H1 (cell line): ENCODE data around the gene RAB24. TPM values are rescaled to one million over a fixed set of nuclear protein-coding genes. Genes with fewer than 3 reads are reported as not detected.

ENCODE experiments used
- CTCF ChIA-PET: fragments of 300-600 bp; sonication (Branson Sonifier 250); formaldehyde crosslinking; loops from one replicate; lab custom pipeline; 2021; ENCODE audit not compliant: partially characterized antibody; lab: Charles Lee
- POLR2A ChIA-PET: fragments of 300-600 bp; sonication (Branson Sonifier 250); formaldehyde crosslinking; loops from one replicate; lab custom pipeline; 2021; ENCODE audit warnings: inconsistent platforms; ENCODE audit not compliant: partially characterized antibody; lab: Charles Lee
- DNase-seq, 2 experiments: peaks; one replicate each; pipeline versions ENCODE4 v3.0.0 to v3.0.0-alpha.2; 2010 to 2022; ENCODE audit warnings: low spot score in 2 of 2, low read depth in 1 of 2, mixed read lengths in 1 of 2
- FAIRE-seq: peaks from 2 replicates; lab custom pipeline; 2011; peaks lifted over from hg19 to GRCh38; lab: Jason Lieb, UNC
- H2AFZ ChIP-seq: 2 replicates; pipeline ENCODE4 v1.8.1; 2012; ENCODE audit warnings: low read length, inconsistent platforms
- H2AK5ac ChIP-seq: 2 replicates; pipeline ENCODE4 v1.6.1; 2013; ENCODE audit warnings: low read depth, low read length
- H2BK120ac ChIP-seq: replicated peaks from 2 replicates; pipeline ENCODE3; 2013; ENCODE audit warnings: low read depth, low read length, inconsistent platforms
- H2BK12ac ChIP-seq: 2 replicates; pipeline ENCODE4 v1.6.1; 2013; ENCODE audit warnings: low read depth, low read length
- H2BK15ac ChIP-seq: 2 replicates; pipeline ENCODE4 v1.6.1; 2013; ENCODE audit warnings: low read length
- H2BK20ac ChIP-seq: 2 replicates; pipeline ENCODE4 v1.6.1; 2013; ENCODE audit warnings: low read length
- H2BK5ac ChIP-seq: 2 replicates; pipeline ENCODE4 v1.6.1; 2013; ENCODE audit warnings: low read depth, low read length
- H3K14ac ChIP-seq: 2 replicates; pipeline ENCODE4 v1.6.1; 2013; ENCODE audit warnings: inconsistent platforms; ENCODE audit not compliant: insufficient read length
- H3K18ac ChIP-seq: 2 replicates; pipeline ENCODE4 v1.6.1; 2013; ENCODE audit warnings: low read length; ENCODE audit errors: extremely low read depth
- H3K23ac ChIP-seq: 2 replicates; pipeline ENCODE4 v1.6.1; 2013; ENCODE audit warnings: inconsistent platforms; ENCODE audit not compliant: insufficient read length
- H3K23me2 ChIP-seq: 2 replicates; pipeline ENCODE4 v1.6.1; 2013; ENCODE audit warnings: low read depth, low read length
- H3K27ac ChIP-seq: 2 replicates; pipeline ENCODE4 v1.6.1; 2011; ENCODE audit warnings: low read depth, low read length, inconsistent platforms
- H3K27me3 ChIP-seq, 4 experiments: replicated peaks in 1 of 4; 1 replicate in 1 of 4; 2 replicates in 3 of 4; pipeline versions ENCODE4 v1.6.1 to v1.8.1; 2011 to 2013; ENCODE audit warnings: low read length in 3 of 4, mild to moderate bottlenecking in 3 of 4, inconsistent platforms in 2 of 4, mixed read lengths in 2 of 4, moderate library complexity in 1 of 4; ENCODE audit not compliant: control insufficient read depth in 3 of 4, insufficient read depth in 3 of 4; ENCODE audit errors: extremely low read depth in 1 of 4
- H3K36me3 ChIP-seq, 4 experiments: 2 replicates each; pipeline versions ENCODE4 v1.6.1 to v1.8.1; 2011 to 2013; ENCODE audit warnings: mild to moderate bottlenecking in 4 of 4, low read length in 3 of 4, moderate library complexity in 2 of 4, control low read depth in 1 of 4, inconsistent platforms in 1 of 4; ENCODE audit not compliant: insufficient read depth in 4 of 4, control insufficient read depth in 2 of 4
- H3K4ac ChIP-seq: replicated peaks from 2 replicates; pipeline ENCODE3; 2013; ENCODE audit warnings: low read length, low read depth, mixed read lengths, inconsistent platforms; ENCODE audit not compliant: insufficient read length
- H3K4me1 ChIP-seq, 4 experiments: replicated peaks in 1 of 4; 1 replicate in 1 of 4; 2 replicates in 3 of 4; pipeline versions ENCODE4 v1.6.1 to v1.8.1; 2011 to 2013; ENCODE audit warnings: low read length in 3 of 4, inconsistent platforms in 2 of 4, mixed read lengths in 1 of 4; ENCODE audit not compliant: insufficient read depth in 4 of 4, control insufficient read depth in 3 of 4
- H3K4me2 ChIP-seq, 2 experiments: 2 replicates each; pipeline versions ENCODE4 v1.6.1 to v1.8.1; 2011 to 2013; ENCODE audit warnings: low read depth in 2 of 2, low read length in 2 of 2, control low read depth in 1 of 2, inconsistent platforms in 1 of 2, mild to moderate bottlenecking in 1 of 2; ENCODE audit not compliant: insufficient read depth in 1 of 2
- H3K4me3 ChIP-seq, 4 experiments: fragments of 200-600, 300-600 bp in 1 of 4; sonication (generic), shearing (Covaris generic), sonication (Bioruptor Twin) in 1 of 4; 2 replicates each; pipeline versions ENCODE4 v1.5.1 to v1.8.1; 2011 to 2016; ENCODE audit warnings: low read length in 4 of 4, low read depth in 3 of 4, control low read depth in 2 of 4, inconsistent platforms in 2 of 4, mild to moderate bottlenecking in 2 of 4, mixed read lengths in 1 of 4, moderate library complexity in 1 of 4; ENCODE audit not compliant: insufficient read depth in 2 of 4; ENCODE audit errors: extremely low read depth in 1 of 4
- H3K56ac ChIP-seq: replicated peaks from 2 replicates; pipeline ENCODE3; 2013; ENCODE audit warnings: low read depth, mild to moderate bottlenecking, mixed read lengths, low read length, inconsistent platforms; ENCODE audit not compliant: insufficient read length
- H3K79me1 ChIP-seq: 2 replicates; pipeline ENCODE4 v1.6.1; 2013; ENCODE audit warnings: low read depth, low read length, control low read depth
- H3K79me2 ChIP-seq, 2 experiments: 2 replicates each; pipeline versions ENCODE4 v1.6.1 to v1.8.1; 2012 to 2013; ENCODE audit warnings: low read length in 2 of 2, mild to moderate bottlenecking in 2 of 2, inconsistent platforms in 1 of 2; ENCODE audit not compliant: insufficient read depth in 2 of 2, control insufficient read depth in 1 of 2
- H3K9ac ChIP-seq, 4 experiments: replicated peaks in 1 of 4; 1 replicate in 1 of 4; 2 replicates in 3 of 4; pipeline versions ENCODE4 v1.6.1 to v1.8.1; 2011 to 2013; ENCODE audit warnings: low read depth in 3 of 4, low read length in 3 of 4, control low read depth in 2 of 4, mild to moderate bottlenecking in 2 of 4, moderate library complexity in 2 of 4, inconsistent platforms in 1 of 4; ENCODE audit errors: extremely low read depth in 1 of 4
- H3K9me3 ChIP-seq, 2 experiments: 2 replicates each; pipeline versions ENCODE4 v1.6.1 to v1.8.1; 2012 to 2013; ENCODE audit warnings: mild to moderate bottlenecking in 2 of 2, moderate library complexity in 2 of 2, control low read depth in 1 of 2, inconsistent platforms in 1 of 2, low read depth in 1 of 2, low read length in 1 of 2, mixed read lengths in 1 of 2; ENCODE audit not compliant: insufficient read depth in 2 of 2
- H4K20me1 ChIP-seq, 2 experiments: replicated peaks in 1 of 2; 2 replicates each; pipeline versions ENCODE3 to v1.8.1; 2011 to 2013; ENCODE audit warnings: inconsistent platforms in 2 of 2, low read length in 2 of 2, mild to moderate bottlenecking in 1 of 2; ENCODE audit not compliant: insufficient read depth in 2 of 2, control insufficient read depth in 1 of 2
- H4K5ac ChIP-seq: 2 replicates; pipeline ENCODE4 v1.6.1; 2013; ENCODE audit warnings: low read length, low read depth, mixed read lengths, inconsistent platforms; ENCODE audit not compliant: insufficient read length
- H4K8ac ChIP-seq: 2 replicates; pipeline ENCODE4 v1.8.0; 2013; ENCODE audit warnings: mild to moderate bottlenecking, moderate library complexity, low read length, inconsistent platforms; ENCODE audit not compliant: insufficient read depth; ENCODE audit errors: extremely low read depth
- H4K91ac ChIP-seq: replicated peaks from 2 replicates; pipeline ENCODE3; 2013; ENCODE audit warnings: low read length, mixed read lengths, inconsistent platforms; ENCODE audit not compliant: insufficient read length
- BCL11A ChIP-seq, 2 experiments: IDR thresholded peaks; one replicate each; pipeline ENCODE4 v1.6.1; 2011; ENCODE audit warnings: low read depth in 2 of 2, low read length in 2 of 2, mild to moderate bottlenecking in 2 of 2
- CEBPB ChIP-seq: IDR thresholded peaks from 2 replicates; pipeline ENCODE4 v1.6.1; 2012; ENCODE audit warnings: low read depth, low read length
- CREB1 ChIP-seq: IDR thresholded peaks from 2 replicates; pipeline ENCODE4 v1.6.1; 2012; ENCODE audit warnings: inconsistent platforms
- EP300 ChIP-seq, 2 experiments: IDR thresholded peaks; 1 replicate in 1 of 2; 2 replicates in 1 of 2; pipeline ENCODE4 v1.6.1; 2011 to 2012; ENCODE audit warnings: low read depth in 2 of 2, low read length in 2 of 2, mild to moderate bottlenecking in 2 of 2, borderline replicate concordance in 1 of 2, inconsistent platforms in 1 of 2, moderate library complexity in 1 of 2
- EZH2 ChIP-seq: fragments of 200-600 bp; sonication (generic); IDR thresholded peaks from 2 replicates; pipeline ENCODE4 v1.7.1; 2012; ENCODE audit warnings: low read depth, mild to moderate bottlenecking, moderate library complexity, low read length, inconsistent platforms; ENCODE audit not compliant: severe bottlenecking
- HDAC6 ChIP-seq: IDR thresholded peaks from one replicate; pipeline ENCODE4 v1.7.1; 2012; ENCODE audit warnings: low read depth, mild to moderate bottlenecking, inconsistent platforms, low read length, moderate library complexity
- SIN3A ChIP-seq, 2 experiments: IDR thresholded peaks in 1 of 2; conservative IDR thresholded peaks in 1 of 2; 2 replicates each; pipeline ENCODE4 v1.6.1; 2011 to 2012; ENCODE audit warnings: low read length in 2 of 2, improper control_type of control experiment in 1 of 2, low read depth in 1 of 2, mild to moderate bottlenecking in 1 of 2
- SP4 ChIP-seq: IDR thresholded peaks from 2 replicates; pipeline ENCODE4 v1.6.1; 2012; ENCODE audit warnings: low read length, inconsistent platforms
- ZNF274 ChIP-seq: IDR thresholded peaks from 2 replicates; pipeline ENCODE4 v1.7.0; 2012; ENCODE audit warnings: low read length, borderline replicate concordance; ENCODE audit errors: extremely low read depth
- WGBS, 2 experiments: shearing (Covaris generic) in 1 of 2; methylation state at CpG; one replicate each; pipeline versions ENCODE4 v1.1.6 to v1.1.7; 2013 to 2015; ENCODE audit warnings: low lambda C conversion rate in 2 of 2, mixed read lengths in 2 of 2, inconsistent platforms in 1 of 2, low coverage in 1 of 2, missing lambda C conversion rate in 1 of 2; ENCODE audit not compliant: insufficient replicate concordance in 2 of 2, insufficient coverage in 1 of 2, insufficient read length in 1 of 2; ENCODE audit errors: extremely low coverage in 1 of 2, missing lambda C conversion rate in 1 of 2; 5-methylcytosine and 5-hydroxymethylcytosine counted together
- polyA plus RNA-seq, 7 experiments: library from polyadenylated mRNA; depleted of rRNA in 3 of 7; stranded (reverse) in 5 of 7; unstranded in 2 of 7; fragments of >200 nt in 5 of 7; fragments of 200-250 nt in 2 of 7; gene quantifications; 1 replicate in 5 of 7; 2 replicates in 1 of 7; 4 replicates in 1 of 7; pipeline versions ENCODE4 v1.2.1 to v1.2.3, GENCODE V29; 2011 to 2013; ENCODE audit warnings: missing spikeins in 2 of 7, mixed read lengths in 2 of 7
- total RNA-seq: library from RNA; stranded (reverse); fragmentation: NEBNext Ultra II Directional; extraction: Animal tissue kit (Norgen Biotek cat#: 25700); gene quantifications from 2 replicates; pipeline ENCODE4 v1.2.1, GENCODE V29; 2021
- TF ChIP-seq, protein P1 (sequence below): IDR thresholded peaks from 2 replicates; pipeline ENCODE4 v1.6.1; 2011; ENCODE audit warnings: low read length, improper control_type of control experiment
- TF ChIP-seq, protein P2 (sequence below): IDR thresholded peaks from 2 replicates; pipeline ENCODE4 v1.6.1; 2012; ENCODE audit warnings: inconsistent platforms
- TF ChIP-seq, protein P3 (sequence below): IDR thresholded peaks from 2 replicates; pipeline ENCODE4 v1.6.1; 2012; ENCODE audit warnings: inconsistent platforms

Gene RAB24
- total and polyA plus RNA-seq, 2 of the 8 experiments (the other 6 are each of a cell fraction or from before 2014, with no cell fraction given): 18.8 to 33.8 TPM

DNA sequence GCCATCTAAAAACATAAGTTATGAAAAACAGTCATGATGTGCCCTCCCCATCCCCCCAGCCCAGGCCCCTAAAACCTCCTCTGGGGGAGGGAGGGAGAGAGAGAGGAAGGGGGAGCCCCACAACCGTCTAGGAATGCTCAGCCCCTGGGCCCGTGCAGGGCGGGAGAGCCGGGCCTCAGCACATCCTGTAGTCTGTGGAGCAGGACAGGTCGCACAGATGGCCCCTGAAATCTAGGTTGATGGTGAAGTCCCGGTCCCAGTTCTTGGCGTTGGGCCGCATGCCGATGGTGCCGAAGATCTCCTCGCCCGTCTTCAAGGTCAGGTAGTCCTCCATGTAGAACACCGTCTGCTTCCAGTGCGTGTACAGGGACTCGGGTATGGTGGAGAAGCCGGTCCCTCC, 38.1 kb downstream of the RAB24 start:
- H2BK15ac ChIP-seq: no peak overlapping the region
- no peaks in the 10 kb centered on the region for H3K23me2 ChIP-seq
- H2BK20ac ChIP-seq: no peak overlapping the region
- no peak overlapping the region for H3K14ac ChIP-seq
- H3K4me3 ChIP-seq: no peak overlapping the region
- no peak overlapping the region for H3K56ac ChIP-seq
- no peak overlapping the region for H2BK120ac ChIP-seq
- no peak overlapping the region for H3K23ac ChIP-seq
- no peaks in the 10 kb centered on the region for H3K27me3 ChIP-seq
- H3K36me3 ChIP-seq: peaks cover 28 to 80% (median 55%) of the 10 kb centered on the region in 4 experiments
- no peak overlapping the region for H3K4ac ChIP-seq
- H4K8ac ChIP-seq: no peak overlapping the region
- ChIA-PET CTCF (interaction anchor here (0.7 to 1.3 kb wide), 2 partner anchors 151 to 194 kb away, joined by 3 read pairs; no protein-coding TSS in a partner anchor), POLR2A (interaction anchor here (0.8 kb wide), 1 partner anchor 20 kb away, joined by 3 read pairs; no protein-coding TSS in a partner anchor)
- no peak for FAIRE-seq
- no peaks in the 10 kb centered on the region for H4K20me1 ChIP-seq
- no peak overlapping the region for H2AK5ac ChIP-seq
- no peak overlapping the region for H3K18ac ChIP-seq
- H4K91ac ChIP-seq: no peak overlapping the region
- no peak overlapping the region for H3K4me2 ChIP-seq
- DNase-seq: no peak
- no peak overlapping the region for H4K5ac ChIP-seq
- no peak overlapping the region for H2AFZ ChIP-seq
- 0 out of 2 replicates have a peak, but pooled peaks cover 2% of the 10 kb centered on the region for H3K79me1 ChIP-seq
- H2BK12ac ChIP-seq: no peak overlapping the region
- H3K27ac ChIP-seq: no peak overlapping the region
- no peaks in the 10 kb centered on the region for H3K4me1 ChIP-seq
- no peaks in the 10 kb centered on the region; a peak in 1 of 4 replicates for H3K79me2 ChIP-seq
- no peak overlapping the region for H2BK5ac ChIP-seq
- 96% methylated on average over 14 of the region's 16 CpGs; no CpG with 5 or more reads in 1 of the 2 experiments for WGBS, 2 experiments
- no peaks in the 10 kb centered on the region for H3K9me3 ChIP-seq
- no peak overlapping the region for H3K9ac ChIP-seq
- TF ChIP-seq HDAC6: no peak
- TF ChIP-seq, protein P1, sequence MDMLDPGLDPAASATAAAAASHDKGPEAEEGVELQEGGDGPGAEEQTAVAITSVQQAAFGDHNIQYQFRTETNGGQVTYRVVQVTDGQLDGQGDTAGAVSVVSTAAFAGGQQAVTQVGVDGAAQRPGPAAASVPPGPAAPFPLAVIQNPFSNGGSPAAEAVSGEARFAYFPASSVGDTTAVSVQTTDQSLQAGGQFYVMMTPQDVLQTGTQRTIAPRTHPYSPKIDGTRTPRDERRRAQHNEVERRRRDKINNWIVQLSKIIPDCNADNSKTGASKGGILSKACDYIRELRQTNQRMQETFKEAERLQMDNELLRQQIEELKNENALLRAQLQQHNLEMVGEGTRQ: no peak
- no peak for TF ChIP-seq SP4
- TF ChIP-seq, protein P2, sequence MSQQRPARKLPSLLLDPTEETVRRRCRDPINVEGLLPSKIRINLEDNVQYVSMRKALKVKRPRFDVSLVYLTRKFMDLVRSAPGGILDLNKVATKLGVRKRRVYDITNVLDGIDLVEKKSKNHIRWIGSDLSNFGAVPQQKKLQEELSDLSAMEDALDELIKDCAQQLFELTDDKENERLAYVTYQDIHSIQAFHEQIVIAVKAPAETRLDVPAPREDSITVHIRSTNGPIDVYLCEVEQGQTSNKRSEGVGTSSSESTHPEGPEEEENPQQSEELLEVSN: no peak
- TF ChIP-seq SIN3A (conservative IDR thresholded peaks at IDR 0.05 in 1 of 2, IDR thresholded peaks at IDR 0.05 in 1 of 2; ENCODE audit: low read depth in 1 of 2, low read length in 2 of 2): no peak
- TF ChIP-seq CREB1: no peak
- TF ChIP-seq EZH2: no peak
- no peak for TF ChIP-seq BCL11A (IDR thresholded peaks at IDR 0.05; ENCODE audit: low read depth in 2 of 2, low read length in 2 of 2)
- TF ChIP-seq, protein P3, sequence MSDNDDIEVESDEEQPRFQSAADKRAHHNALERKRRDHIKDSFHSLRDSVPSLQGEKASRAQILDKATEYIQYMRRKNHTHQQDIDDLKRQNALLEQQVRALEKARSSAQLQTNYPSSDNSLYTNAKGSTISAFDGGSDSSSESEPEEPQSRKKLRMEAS: no peak
- no peak for TF ChIP-seq ZNF274
- TF ChIP-seq CEBPB: no peak
- TF ChIP-seq EP300 (IDR thresholded peaks at IDR 0.05; ENCODE audit: borderline replicate concordance in 1 of 2, low read depth in 2 of 2, low read length in 2 of 2): no peak
